NCI-H82 (cell line): ENCODE data around the gene TNNT3.

Source experiments
- DNase-seq: peaks from one replicate; lab custom pipeline; 2025; lab: John Stamatoyannopoulos, UW

The TNNT3 gene

GRCh38 chr11:1896923-1897322, 22.6 kb upstream of the TNNT3 start:
- DNase-seq: no peak

DNA sequence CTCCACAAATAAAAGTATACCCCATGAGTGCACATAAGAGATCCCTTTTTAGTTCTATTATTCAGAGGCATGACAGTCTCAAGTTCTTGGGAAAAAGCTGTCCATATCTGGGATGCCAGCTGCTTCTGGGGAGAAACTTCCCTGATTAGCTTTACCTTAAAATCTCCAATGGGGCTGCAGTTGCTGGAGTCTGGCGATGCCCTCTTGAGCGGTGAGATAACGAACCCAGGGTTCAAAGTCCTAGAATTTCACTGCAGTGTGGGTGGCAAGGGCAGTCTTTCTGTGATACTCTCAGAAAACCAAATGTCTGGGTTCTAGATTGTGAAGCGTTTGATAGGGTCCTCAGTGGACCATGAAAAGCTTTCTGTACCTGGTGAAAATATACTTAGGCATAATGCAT, 20.4 kb upstream of the TNNT3 start:
- no peak for DNase-seq

- DNase-seq: no peak
These were observed 19.8 kb upstream of the TNNT3 start for GRCh38 chr11:1899686-1900085.

- DNase-seq: no peak
These were observed 13.3 kb upstream of the TNNT3 start for GRCh38 chr11:1906181-1906580.

- no peak for DNase-seq
These were observed 12.7 kb upstream of the TNNT3 start for GRCh38 chr11:1906611-1907423.

DNA sequence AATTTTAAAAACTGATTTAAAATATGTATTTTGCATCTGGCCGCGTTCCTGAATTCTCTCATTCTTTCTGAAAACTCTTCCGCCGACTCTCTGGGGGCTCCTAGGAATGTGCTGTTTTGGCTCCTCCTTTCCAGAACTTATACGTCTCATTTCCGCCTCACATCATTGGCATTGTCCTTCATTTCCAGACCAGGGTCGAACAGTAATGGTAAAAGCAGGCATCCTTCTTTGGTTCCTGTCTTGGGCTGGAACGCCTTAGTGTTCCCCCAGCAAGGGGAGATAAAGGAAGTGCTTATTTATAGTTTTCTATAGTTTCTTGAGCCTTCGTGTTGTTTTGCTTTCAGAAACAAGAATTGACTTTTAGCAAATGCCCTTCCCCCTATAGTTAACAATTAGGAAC, 10.9 kb upstream of the TNNT3 start:
- no peak for DNase-seq

DNA sequence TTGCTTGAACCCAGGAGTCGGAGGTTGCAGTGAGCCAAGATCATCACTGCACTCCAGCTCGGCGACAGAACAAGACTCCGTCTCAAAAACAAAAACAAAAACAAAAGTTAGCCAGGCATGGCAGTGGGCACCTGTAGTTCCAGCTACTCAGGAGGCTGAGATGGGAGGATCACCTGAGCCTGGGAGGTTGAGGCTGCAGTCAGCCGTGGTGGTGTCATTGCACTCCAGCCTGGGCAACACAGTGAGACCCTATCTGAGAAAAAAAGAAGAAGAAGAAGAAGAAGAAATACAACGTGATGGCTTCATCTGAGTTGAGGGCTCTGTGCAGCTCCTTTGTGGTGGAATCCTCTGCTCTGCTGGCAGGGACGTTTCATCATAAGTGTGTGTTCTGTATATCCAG, 10.0 kb upstream of the TNNT3 start:
- DNase-seq: no peak

GRCh38 chr11:1912289-1912878, 7.1 kb upstream of the TNNT3 start:
- no peak for DNase-seq

DNA sequence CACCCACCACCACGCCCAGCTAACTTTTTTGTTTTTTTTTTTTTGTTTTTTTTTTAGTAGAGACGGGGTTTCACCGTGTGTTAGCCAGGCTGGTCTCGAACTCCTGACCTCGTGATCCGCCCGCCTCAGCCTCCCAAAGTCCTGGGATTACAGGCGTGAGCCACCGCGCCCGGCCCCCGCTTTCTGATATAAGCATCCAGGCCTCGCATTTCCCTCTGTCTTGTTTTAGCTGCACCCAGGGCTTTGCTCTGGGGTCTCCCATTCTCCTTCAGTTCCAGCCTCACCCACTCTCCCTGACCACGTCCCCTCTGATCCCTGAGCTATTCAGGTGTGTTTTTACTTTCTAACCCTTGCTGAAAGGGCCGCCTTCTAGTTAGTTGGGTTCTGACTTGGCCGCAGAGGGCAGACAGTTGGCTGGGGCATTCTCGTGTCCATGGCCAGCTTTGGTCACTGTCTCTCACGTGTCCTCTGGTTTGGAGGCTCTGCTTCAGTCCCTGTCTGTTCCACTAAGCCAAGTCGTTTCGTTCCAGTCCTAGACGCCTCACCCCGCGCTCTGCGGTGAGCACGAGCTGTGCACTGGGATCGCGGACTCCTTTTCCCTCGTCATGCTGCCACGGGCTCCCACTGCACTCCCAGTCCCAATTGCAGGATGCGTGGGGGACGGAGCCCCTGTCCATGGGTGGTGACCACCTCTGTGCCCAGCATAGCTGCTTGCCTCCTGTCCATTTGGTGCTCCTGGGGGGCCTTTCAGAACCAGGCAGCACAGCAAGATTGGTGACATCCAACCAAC, 6.0 kb upstream of the TNNT3 start:
- no peak for DNase-seq

DNA sequence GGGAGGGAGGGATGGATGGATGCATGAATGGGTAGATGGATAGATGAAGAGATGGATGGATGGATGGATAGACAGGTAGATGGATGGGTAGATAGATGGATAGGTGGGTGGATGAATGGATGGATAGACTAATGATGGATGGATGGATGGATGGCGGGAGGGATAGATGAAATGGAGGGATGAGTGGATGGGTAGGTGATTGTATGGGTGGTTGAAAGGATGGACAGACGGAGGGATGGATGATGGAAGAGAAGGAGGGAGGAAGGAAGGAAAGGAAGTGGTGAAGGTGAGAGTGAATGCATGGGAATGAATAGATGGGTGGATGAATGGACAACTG, 3.7 kb upstream of the TNNT3 start:
- DNase-seq: no peak

DNA sequence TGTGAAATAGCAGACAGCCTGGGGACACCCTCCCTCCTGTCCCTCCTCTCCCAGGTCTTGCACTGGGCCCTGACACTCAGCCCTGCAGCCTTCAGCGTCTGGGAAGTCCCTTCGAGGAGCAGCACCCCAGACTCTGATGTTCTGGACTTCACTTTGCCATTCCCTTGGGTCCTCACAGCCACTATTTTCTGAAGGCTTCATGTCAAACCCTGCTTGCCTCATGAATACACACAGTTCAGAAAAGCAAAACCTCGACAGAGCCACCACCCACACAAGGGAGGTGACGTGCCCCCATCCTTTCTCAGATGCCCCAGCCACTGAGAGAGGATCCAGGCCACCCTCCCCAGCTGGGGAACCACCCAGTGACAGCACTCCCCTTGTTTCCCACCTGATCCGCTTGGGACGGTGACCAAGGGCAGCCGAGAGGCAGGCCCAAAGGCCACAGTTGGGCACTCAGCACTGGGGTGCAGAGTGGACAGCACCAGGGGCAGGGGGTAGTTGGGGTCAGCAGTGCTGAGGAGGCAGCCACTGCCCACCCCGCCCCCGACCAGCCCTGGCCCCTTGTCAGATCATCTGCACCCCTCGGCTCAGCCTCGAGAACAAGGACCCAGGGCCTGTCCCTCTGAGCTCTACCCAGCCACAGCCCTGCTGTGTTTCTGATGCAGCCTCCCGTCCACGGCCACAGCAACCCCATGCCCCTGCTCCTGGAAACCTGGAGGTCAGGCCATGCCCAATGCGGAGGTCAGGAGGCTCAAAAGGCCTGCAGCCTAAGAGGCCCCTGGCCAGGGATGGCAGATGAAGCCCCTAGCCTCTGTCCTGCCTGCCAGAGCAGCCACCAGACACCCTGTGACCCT, 3.1 kb upstream of the TNNT3 start:
- DNase-seq: no peak

DNA sequence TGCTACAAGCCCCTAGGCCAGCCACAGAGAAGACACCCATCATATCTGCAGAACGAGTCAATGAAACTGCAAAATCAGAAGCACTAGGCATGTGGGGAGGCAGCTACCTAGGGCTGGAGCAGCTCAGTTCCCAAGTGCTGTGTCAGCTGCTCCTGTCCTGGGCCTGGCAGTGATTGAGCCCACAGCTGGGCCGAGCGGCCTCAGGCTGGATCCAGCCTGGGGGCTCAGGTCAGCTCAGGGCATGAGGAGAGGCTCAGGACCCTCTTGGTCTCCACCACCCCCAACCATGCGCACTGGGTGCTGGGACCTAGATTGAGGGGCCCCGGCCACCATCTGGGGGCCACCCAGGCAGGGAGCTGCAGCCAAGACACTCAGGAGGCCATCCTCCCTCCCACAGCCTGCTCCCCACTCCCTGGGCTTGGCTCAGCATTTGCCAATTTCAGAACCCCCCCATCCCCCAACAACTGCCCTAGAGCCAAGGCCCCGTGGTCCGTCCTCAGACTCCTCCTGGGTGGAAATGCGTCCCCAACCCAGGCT, 2.4 kb upstream of the TNNT3 start:
- DNase-seq: no peak

DNA sequence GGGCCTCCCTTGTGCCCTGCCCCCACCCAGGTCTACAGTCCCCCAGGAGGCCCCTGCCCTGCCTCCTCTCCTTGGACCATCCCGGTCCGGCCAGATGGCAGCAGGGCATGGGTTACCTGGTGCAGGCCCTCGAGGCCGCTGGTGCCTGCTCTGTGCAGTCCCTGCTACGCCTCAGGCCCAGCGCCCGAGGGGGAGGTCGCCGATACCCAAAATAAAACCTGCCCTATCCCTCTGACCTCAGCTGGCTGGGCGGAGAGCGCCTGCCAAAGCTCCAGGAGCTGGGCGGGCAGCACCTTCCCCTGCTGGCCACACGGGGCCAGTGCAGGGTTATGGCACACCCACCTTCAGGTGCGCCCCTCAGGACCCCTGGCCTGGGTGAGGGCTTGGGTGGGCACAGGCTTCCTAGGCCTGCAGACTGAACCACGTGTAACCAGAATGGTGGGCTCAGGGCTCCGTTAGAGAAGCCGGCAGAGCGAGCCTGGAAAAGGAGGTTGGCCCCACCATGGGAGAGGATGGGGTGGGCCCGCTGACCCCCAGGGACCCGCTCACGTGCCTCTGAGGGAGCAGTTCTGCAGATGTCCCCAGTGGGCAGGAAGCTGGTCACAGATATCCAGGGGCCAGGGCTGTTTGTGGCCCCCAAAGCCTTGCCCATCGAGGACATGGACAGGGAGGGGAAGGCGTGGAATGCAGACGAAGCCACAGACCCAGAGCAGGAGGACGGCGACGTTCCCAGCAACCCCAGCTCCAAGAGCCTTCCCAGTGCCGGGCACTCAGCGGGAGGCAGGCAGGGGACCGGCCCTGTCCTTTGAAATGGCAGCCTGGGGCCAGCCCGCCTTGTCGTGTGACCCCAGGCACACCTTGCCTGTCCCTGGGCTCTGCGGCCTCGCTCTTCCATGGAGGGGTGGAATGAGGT, 1.7 kb upstream of the TNNT3 start:
- no peak for DNase-seq

GRCh38 chr11:1918436-1919315, 827 bp upstream of the TNNT3 start:
- DNase-seq: no peak

DNA sequence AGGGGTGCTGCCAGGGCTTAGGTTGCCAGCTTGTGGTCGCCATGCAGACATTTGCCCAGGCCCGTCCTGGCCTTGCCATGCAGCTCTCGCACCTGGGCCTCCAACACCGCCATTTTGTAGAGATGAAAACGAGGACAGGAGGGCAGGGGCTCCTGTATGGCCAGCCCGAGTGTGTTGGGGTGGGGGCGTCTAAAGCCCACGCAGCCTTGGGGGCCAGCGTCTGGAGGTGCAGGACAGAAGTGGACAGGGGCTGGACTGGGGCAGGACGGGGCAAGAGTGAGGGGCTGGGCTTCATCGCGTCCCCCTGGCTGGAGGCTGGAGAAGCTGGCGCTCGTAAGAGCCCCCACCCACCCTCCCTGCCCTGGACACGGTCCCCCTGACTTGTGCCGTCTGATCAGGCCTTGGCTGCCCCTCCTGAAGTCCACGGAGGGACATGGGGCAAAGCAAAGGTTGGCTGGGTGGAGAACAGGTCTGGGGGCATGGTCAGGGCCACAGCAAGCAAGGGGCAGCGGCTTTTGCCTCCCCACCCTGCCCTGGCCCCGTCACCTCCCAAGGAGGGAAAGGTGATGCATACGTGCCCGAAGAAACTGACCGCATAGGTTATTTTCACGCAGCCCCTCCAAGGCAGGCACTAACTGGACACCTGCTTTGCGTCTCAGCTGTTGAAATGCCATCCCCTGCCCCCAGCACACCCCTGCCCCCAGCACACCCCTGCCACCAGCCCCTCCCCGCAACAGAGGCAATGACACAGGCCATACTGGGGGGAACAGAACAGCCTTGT, 815 bp downstream of the TNNT3 start:
- no peak for DNase-seq

DNA sequence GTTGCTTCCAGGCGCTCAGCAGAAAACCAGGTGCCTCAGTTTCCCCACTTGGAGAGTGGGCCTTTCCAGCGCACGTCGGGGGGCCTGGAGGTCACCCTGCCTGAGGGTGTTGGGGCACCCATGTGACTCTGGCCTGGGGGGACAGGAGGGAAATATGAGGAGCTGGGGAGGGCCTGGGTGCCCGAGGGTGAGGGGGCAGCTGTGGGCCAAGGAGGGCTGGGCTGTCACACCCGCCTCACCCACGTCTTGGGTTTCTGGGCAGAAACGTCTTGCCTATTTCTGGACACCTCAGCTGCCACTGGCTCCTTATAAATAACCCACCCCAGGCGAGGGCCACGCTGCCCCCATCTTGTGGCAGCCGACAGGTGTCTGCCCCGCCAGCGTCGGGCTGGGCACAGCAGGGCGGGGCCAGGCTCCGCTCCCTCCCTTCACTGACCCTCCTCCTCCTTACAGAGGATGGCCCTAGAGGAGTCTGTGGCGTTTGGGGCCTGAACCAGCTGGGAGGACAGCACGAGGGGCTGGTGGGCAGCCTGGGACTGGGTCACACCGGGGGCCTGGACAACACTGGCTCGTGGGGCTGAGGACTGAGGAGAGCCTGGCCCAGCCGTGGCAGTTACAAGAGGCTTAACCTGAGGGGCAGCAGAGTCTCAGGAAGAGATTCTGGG, 1.5 kb downstream of the TNNT3 start:
- DNase-seq: no peak

GRCh38 chr11:1921574-1922141, 2.2 kb downstream of the TNNT3 start:
- no peak for DNase-seq

DNA sequence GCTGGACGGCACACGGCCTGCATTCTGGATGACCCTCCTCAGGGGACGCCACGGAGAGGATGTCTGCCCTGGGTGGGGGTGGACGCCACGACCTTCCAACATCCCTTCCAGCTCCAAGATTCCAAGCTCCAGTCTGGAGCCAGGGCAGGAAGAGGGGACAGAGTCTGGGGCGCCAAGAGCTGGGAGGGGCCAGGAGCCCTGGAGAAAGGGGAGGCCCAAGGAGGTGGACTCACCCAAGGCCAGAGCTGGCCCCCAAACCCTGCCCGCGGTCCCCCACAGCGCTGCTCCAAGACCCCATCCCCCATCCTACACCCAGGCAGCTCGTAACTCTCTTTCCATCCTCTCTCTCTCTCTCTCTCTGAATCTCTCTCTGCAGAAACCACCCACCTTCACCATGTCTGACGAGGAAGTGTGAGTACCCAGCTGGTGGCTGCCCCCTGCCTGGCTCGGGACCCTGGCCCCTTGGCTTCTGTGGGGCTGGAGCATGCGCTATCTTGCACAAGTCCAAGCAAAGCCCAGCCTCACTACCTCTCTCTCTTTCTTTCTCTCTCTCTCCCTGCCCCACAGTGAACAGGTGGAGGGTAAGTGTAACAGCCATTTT, 3.1 kb downstream of the TNNT3 start:
- DNase-seq: no peak
